Stomach smooth muscle (tissue), 2 donors: ENCODE data around the gene CMTR2.

Experiments
- H3K27ac ChIP-seq: one replicate; pipeline ENCODE4 v1.7.0; 2013; ENCODE audit warnings: mild to moderate bottlenecking, low read length, inconsistent platforms
- H3K27me3 ChIP-seq, 2 donors: one replicate each; pipeline ENCODE4 v1.7.0; 2013; ENCODE audit warnings: low read length in 2 of 2; ENCODE audit not compliant: insufficient read depth in 2 of 2, control insufficient read depth in 1 of 2
- H3K36me3 ChIP-seq, 2 donors: one replicate each; pipeline ENCODE4 v1.7.0; 2013; ENCODE audit warnings: low read length in 2 of 2; ENCODE audit not compliant: control insufficient read depth in 2 of 2, insufficient read depth in 2 of 2
- H3K4me1 ChIP-seq: one replicate; pipeline ENCODE4 v1.7.0; 2013; ENCODE audit warnings: low read length; ENCODE audit not compliant: control insufficient read depth, insufficient read depth
- H3K4me3 ChIP-seq, 2 donors: one replicate each; pipeline ENCODE4 v1.7.0; 2013; ENCODE audit warnings: low read length in 2 of 2
- H3K9ac ChIP-seq, 2 donors: one replicate each; pipeline ENCODE4 v1.7.0; 2013; ENCODE audit warnings: low read length in 2 of 2, mild to moderate bottlenecking in 1 of 2
- H3K9me3 ChIP-seq, 2 donors: one replicate each; pipeline ENCODE4 v1.7.0; 2013; ENCODE audit warnings: low read length in 2 of 2; ENCODE audit not compliant: control insufficient read depth in 2 of 2
- donor health status: healthy.
- donor health status: Pancreatic carcinoma.

Gene CMTR2

GRCh38 chr16:71276589-71277334, 12.4 kb downstream of the CMTR2 start:
- H3K27ac ChIP-seq: no peak overlapping the region
- H3K4me1 ChIP-seq: no peaks in the 10 kb centered on the region
- H3K27me3 ChIP-seq: no peaks in the 10 kb centered on the region
- H3K4me3 ChIP-seq: no peak overlapping the region
- no peaks in the 10 kb centered on the region for H3K9me3 ChIP-seq
- no peaks in the 10 kb centered on the region for H3K36me3 ChIP-seq
- H3K9ac ChIP-seq: no peak overlapping the region

- H3K4me1 ChIP-seq: no peaks in the 10 kb centered on the region
- no peak overlapping the region for H3K9ac ChIP-seq
- H3K27me3 ChIP-seq: no peaks in the 10 kb centered on the region
- no peaks in the 10 kb centered on the region for H3K36me3 ChIP-seq
- no peak overlapping the region for H3K27ac ChIP-seq
- H3K9me3 ChIP-seq: no peaks in the 10 kb centered on the region
- H3K4me3 ChIP-seq: no peak overlapping the region
Observed at GRCh38 chr16:71273384-71273783, 15.8 kb downstream of the CMTR2 start.

- no peaks in the 10 kb centered on the region for H3K27me3 ChIP-seq
- no peak overlapping the region for H3K4me3 ChIP-seq
- H3K4me1 ChIP-seq: no peaks in the 10 kb centered on the region
- no peak overlapping the region for H3K9ac ChIP-seq
- H3K9me3 ChIP-seq: no peaks in the 10 kb centered on the region
- no peak overlapping the region for H3K27ac ChIP-seq
- H3K36me3 ChIP-seq: no peaks in the 10 kb centered on the region
Observed at GRCh38 chr16:71264299-71264698, 24.9 kb downstream of the CMTR2 start.

GRCh38 chr16:71263582-71263981, 25.6 kb downstream of the CMTR2 start:
- no peak overlapping the region for H3K27ac ChIP-seq
- no peak overlapping the region for H3K9ac ChIP-seq
- H3K4me1 ChIP-seq: no peaks in the 10 kb centered on the region

GRCh38 chr16:71262391-71262790, 26.8 kb downstream of the CMTR2 start:
- Histone ChIP-seq H3K27ac (no peak overlapping the region), H3K36me3 (no peaks in the 10 kb centered on the region), H3K9me3 (no peaks in the 10 kb centered on the region), H3K4me1 (no peaks in the 10 kb centered on the region), H3K4me3 (no peak overlapping the region), H3K9ac (no peak overlapping the region), H3K27me3 (no peaks in the 10 kb centered on the region)

More at GRCh38 chr16:71263582-71263981, 25.6 kb downstream of the CMTR2 start:
- Histone ChIP-seq H3K27me3 (no peaks in the 10 kb centered on the region), H3K9me3 (no peaks in the 10 kb centered on the region), H3K36me3 (no peaks in the 10 kb centered on the region), H3K4me3 (no peak overlapping the region)

- H3K9ac ChIP-seq: no peak overlapping the region
- no peak overlapping the region for H3K27ac ChIP-seq
- H3K27me3 ChIP-seq: no peaks in the 10 kb centered on the region
- H3K36me3 ChIP-seq: no peaks in the 10 kb centered on the region
- H3K4me1 ChIP-seq: no peaks in the 10 kb centered on the region
- H3K4me3 ChIP-seq: no peak overlapping the region
- no peaks in the 10 kb centered on the region for H3K9me3 ChIP-seq
Observed at GRCh38 chr16:71260995-71261394, 28.2 kb downstream of the CMTR2 start.

GRCh38 chr16:71259086-71259485, 30.1 kb downstream of the CMTR2 start:
- Histone ChIP-seq H3K27me3 (no peaks in the 10 kb centered on the region), H3K4me3 (no peak overlapping the region), H3K27ac (no peak overlapping the region), H3K9ac (no peak overlapping the region), H3K9me3 (no peaks in the 10 kb centered on the region), H3K4me1 (peaks cover 2% of the 10 kb centered on the region), H3K36me3 (no peaks in the 10 kb centered on the region)

- H3K36me3 ChIP-seq: no peaks in the 10 kb centered on the region
- no peaks in the 10 kb centered on the region for H3K27me3 ChIP-seq
- H3K4me1 ChIP-seq: peaks cover 2% of the 10 kb centered on the region
- no peak overlapping the region for H3K4me3 ChIP-seq
- H3K9ac ChIP-seq: no peak overlapping the region
- no peak overlapping the region for H3K27ac ChIP-seq
- no peaks in the 10 kb centered on the region for H3K9me3 ChIP-seq
Observed at GRCh38 chr16:71258372-71258771, 30.8 kb downstream of the CMTR2 start.

GRCh38 chr16:71257768-71258167, 31.4 kb downstream of the CMTR2 start:
- H3K4me1 ChIP-seq: peaks cover 2% of the 10 kb centered on the region
- no peaks in the 10 kb centered on the region for H3K9me3 ChIP-seq
- no peak overlapping the region for H3K4me3 ChIP-seq
- no peak overlapping the region for H3K9ac ChIP-seq
- peaks cover 0 to 2% of the 10 kb centered on the region in 2 donors for H3K27me3 ChIP-seq
- H3K27ac ChIP-seq: no peak overlapping the region
- H3K36me3 ChIP-seq: no peaks in the 10 kb centered on the region

GRCh38 chr16:71255721-71256120, 33.5 kb downstream of the CMTR2 start:
- Histone ChIP-seq H3K36me3 (no peaks in the 10 kb centered on the region), H3K27ac (no peak overlapping the region), H3K4me1 (peaks cover 2% of the 10 kb centered on the region), H3K27me3 (peaks cover 0 to 2% of the 10 kb centered on the region in 2 donors), H3K9me3 (no peaks in the 10 kb centered on the region), H3K4me3 (no peak overlapping the region), H3K9ac (no peak overlapping the region)

- no peak overlapping the region for H3K9ac ChIP-seq
- H3K36me3 ChIP-seq: no peaks in the 10 kb centered on the region
- H3K4me3 ChIP-seq: no peak overlapping the region
- H3K27ac ChIP-seq: no peak overlapping the region
- H3K9me3 ChIP-seq: no peaks in the 10 kb centered on the region
- H3K27me3 ChIP-seq: peaks cover 0 to 2% of the 10 kb centered on the region in 2 donors
- peaks cover 2% of the 10 kb centered on the region for H3K4me1 ChIP-seq
Observed at GRCh38 chr16:71254832-71255525, 34.2 kb downstream of the CMTR2 start.
